ENCODE measurements around the gene PTCHD1.

PTCHD1 gene

DNA sequence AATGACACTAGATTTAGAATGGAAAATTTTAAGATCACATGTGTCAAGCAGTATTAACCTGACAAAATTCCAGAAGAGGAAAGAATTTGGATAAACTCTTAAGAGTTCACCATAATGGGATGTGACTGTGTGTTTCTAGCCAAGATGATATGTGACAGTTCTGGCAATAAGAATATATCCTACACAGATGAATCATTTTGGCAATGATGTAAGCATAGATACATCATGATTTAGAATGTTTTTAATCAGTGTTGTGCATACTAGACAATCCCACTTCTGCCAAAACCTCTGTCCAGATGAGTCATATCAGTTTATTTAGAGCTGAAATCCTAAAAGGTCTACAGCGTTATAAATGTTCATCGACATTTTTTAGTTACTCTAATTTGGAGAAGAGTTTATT is 48.8 kb downstream of the PTCHD1 start:
- Histone ChIP-seq H3K9me2 (replicated peaks; ENCODE audit: insufficient read depth, low read length) (no peaks in the 10 kb centered on the region), H3K4me2 (ENCODE audit: low read depth, low read length, poor library complexity, severe bottlenecking) (no peak overlapping the region), H2AFZ (ENCODE audit: low read depth, low read length, severe bottlenecking) (no peak overlapping the region), H3K79me2 (ENCODE audit: insufficient read depth, low read length) (no peaks in the 10 kb centered on the region), H3F3A (ENCODE audit: insufficient read depth) (no peaks in the 10 kb centered on the region), H3K36me3 (ENCODE audit: low read length) (no peaks in the 10 kb centered on the region), H3K9me3 (ENCODE audit: insufficient read depth, low read length) (no peaks in the 10 kb centered on the region), H3K27ac (ENCODE audit: low read depth, low read length) (no peak overlapping the region), H3K27me3 (ENCODE audit: low read length) (no peaks in the 10 kb centered on the region), H4K20me1 (ENCODE audit: low read depth, low read length) (no peaks in the 10 kb centered on the region), H3K4me3 (ENCODE audit: insufficient read depth, low read length, poor library complexity, severe bottlenecking) (no peak overlapping the region), H3K9ac (ENCODE audit: low read length) (no peak overlapping the region)
- no peak for TF ChIP-seq EZH2phosphoT487 (conservative IDR thresholded peaks at IDR 0.05; ENCODE audit: low read length)
- TF ChIP-seq, protein P1, sequence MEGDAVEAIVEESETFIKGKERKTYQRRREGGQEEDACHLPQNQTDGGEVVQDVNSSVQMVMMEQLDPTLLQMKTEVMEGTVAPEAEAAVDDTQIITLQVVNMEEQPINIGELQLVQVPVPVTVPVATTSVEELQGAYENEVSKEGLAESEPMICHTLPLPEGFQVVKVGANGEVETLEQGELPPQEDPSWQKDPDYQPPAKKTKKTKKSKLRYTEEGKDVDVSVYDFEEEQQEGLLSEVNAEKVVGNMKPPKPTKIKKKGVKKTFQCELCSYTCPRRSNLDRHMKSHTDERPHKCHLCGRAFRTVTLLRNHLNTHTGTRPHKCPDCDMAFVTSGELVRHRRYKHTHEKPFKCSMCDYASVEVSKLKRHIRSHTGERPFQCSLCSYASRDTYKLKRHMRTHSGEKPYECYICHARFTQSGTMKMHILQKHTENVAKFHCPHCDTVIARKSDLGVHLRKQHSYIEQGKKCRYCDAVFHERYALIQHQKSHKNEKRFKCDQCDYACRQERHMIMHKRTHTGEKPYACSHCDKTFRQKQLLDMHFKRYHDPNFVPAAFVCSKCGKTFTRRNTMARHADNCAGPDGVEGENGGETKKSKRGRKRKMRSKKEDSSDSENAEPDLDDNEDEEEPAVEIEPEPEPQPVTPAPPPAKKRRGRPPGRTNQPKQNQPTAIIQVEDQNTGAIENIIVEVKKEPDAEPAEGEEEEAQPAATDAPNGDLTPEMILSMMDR (IDR thresholded peaks at IDR 0.05; ENCODE audit: insufficient read depth, low read length, poor library complexity, severe bottlenecking) = no peak

DNA sequence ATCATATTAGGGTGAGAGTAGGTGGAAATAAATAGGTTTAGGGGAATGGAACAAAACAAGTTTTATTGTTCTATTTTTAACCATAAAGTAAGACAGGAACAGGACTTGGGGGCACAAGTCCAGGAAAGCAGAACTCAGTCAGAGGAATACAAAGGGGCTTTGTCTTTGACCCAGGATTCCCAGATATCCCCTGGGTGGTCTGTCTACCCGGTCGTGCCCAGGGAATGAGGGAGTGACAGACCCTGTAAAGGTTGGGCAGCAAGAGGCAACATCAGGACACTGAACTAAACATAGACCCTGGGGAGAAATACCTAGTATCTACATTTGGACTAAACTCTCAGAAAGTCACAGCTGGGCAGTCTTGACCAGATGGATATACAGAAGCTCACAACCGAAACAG is 50.6 kb downstream of the PTCHD1 start:
- H3K9me3 ChIP-seq (ENCODE audit: insufficient read depth, low read length) = no peaks in the 10 kb centered on the region
- no peaks in the 10 kb centered on the region for H4K20me1 ChIP-seq (ENCODE audit: low read depth, low read length)
- no peak overlapping the region for H3K9ac ChIP-seq (ENCODE audit: low read length)
- no peaks in the 10 kb centered on the region for H3K36me3 ChIP-seq (ENCODE audit: low read length)
- no peak for TF ChIP-seq EZH2phosphoT487 (conservative IDR thresholded peaks at IDR 0.05; ENCODE audit: low read length)
- TF ChIP-seq, protein P1 (IDR thresholded peaks at IDR 0.05; ENCODE audit: insufficient read depth, low read length, poor library complexity, severe bottlenecking) = no peak
- H3K4me2 ChIP-seq (ENCODE audit: low read depth, low read length, poor library complexity, severe bottlenecking) = no peak overlapping the region
- H3K27me3 ChIP-seq (ENCODE audit: low read length) = no peaks in the 10 kb centered on the region
- H2AFZ ChIP-seq (ENCODE audit: low read depth, low read length, severe bottlenecking) = no peak overlapping the region
- no peaks in the 10 kb centered on the region for H3F3A ChIP-seq (ENCODE audit: insufficient read depth)
- H3K79me2 ChIP-seq (ENCODE audit: insufficient read depth, low read length) = no peaks in the 10 kb centered on the region
- H3K4me3 ChIP-seq (ENCODE audit: insufficient read depth, low read length, poor library complexity, severe bottlenecking) = no peak overlapping the region
- H3K27ac ChIP-seq (ENCODE audit: low read depth, low read length) = no peak overlapping the region
- H3K9me2 ChIP-seq (replicated peaks; ENCODE audit: insufficient read depth, low read length) = no peaks in the 10 kb centered on the region

DNA sequence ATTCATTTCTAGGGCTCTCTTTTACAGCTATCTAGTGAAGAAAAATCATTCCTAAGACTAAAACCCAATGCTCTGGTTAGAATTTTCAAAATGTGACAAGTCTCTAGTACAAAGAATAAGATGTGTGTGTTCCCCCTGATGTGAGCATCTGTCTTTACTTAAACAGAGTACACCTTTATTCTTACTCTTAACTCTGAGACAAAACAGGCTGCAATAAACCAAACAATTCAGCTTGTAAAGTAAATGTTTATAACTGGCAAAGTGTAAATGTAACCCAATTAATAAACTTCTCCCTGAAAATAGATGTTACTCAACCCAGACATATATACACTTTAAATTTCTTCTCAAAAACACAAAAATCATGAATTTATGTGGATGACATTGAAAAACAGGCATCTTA is 51.6 kb downstream of the PTCHD1 start:
- Histone ChIP-seq H3K9me3 (ENCODE audit: insufficient read depth, low read length) (no peaks in the 10 kb centered on the region), H2AFZ (ENCODE audit: low read depth, low read length, severe bottlenecking) (no peak overlapping the region), H3K27ac (ENCODE audit: low read depth, low read length) (no peak overlapping the region), H3K9ac (ENCODE audit: low read length) (no peak overlapping the region), H3K9me2 (replicated peaks; ENCODE audit: insufficient read depth, low read length) (no peaks in the 10 kb centered on the region), H3K36me3 (ENCODE audit: low read length) (no peaks in the 10 kb centered on the region), H3K79me2 (ENCODE audit: insufficient read depth, low read length) (no peaks in the 10 kb centered on the region), H4K20me1 (ENCODE audit: low read depth, low read length) (no peaks in the 10 kb centered on the region), H3K27me3 (ENCODE audit: low read length) (no peaks in the 10 kb centered on the region), H3K4me3 (ENCODE audit: insufficient read depth, low read length, poor library complexity, severe bottlenecking) (no peak overlapping the region), H3F3A (ENCODE audit: insufficient read depth) (no peaks in the 10 kb centered on the region), H3K4me2 (ENCODE audit: low read depth, low read length, poor library complexity, severe bottlenecking) (no peak overlapping the region)
- TF ChIP-seq, protein P1 (IDR thresholded peaks at IDR 0.05; ENCODE audit: insufficient read depth, low read length, poor library complexity, severe bottlenecking) = no peak
- no peak for TF ChIP-seq EZH2phosphoT487 (conservative IDR thresholded peaks at IDR 0.05; ENCODE audit: low read length)
